ENCODE measurements around the gene LYG1.
"Not testable (repeated sequence)": the region's sequence is repeated elsewhere in the genome, so short reads cannot be mapped to it uniquely, and the experiment has no call there.

Gene LYG1

GRCh38 chr2:99278195-99278765 is 22.7 kb downstream of the LYG1 start:
- not testable (repeated sequence) for DNase-seq (ENCODE audit: insufficient read length, low spot score); FAIRE-seq

DNA sequence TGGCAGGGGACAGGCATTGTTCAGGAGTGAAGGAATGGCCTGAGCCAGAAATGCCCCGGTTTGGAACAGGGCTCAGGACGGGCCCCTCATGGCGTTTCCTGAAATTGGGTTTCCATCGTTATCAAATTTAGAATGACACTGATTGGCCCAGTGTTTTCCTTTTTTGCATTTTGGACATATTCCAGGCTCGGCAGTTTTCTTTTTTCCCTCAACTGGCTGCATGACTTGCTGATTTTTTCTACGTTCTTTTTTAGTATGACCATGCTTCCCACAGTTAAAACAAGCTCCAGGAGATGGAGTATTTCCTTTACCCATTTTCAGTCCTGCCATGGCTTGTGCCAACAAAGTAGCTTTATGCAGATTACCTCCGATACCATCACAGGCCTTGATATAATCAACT is 25.1 kb downstream of the LYG1 start:
- no peak for DNase-seq (ENCODE audit: insufficient read length, low spot score)
- FAIRE-seq = no peak

DNA sequence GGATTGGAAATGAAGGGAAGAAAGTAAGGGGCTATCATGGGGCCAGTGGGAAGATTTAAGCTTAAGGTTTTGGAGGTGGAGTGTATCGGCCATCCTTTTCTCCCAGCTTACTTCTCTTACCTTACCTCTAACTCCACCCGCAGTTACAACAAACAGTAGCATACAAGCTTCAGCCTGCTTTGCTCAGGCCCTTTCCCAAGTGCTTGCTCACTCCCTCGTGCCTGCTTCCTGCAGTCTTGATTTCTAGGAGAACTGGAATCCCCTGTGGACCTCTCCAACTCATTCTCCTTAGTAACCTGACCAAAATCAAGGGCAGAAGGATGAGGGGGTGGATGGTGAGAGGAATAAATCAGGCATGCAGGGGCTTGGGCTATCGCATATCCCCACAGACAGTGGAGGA is 39.8 kb downstream of the LYG1 start:
- FAIRE-seq = no peak

GRCh38 chr2:99260184-99260583 is 40.8 kb downstream of the LYG1 start:
- DNase-seq (ENCODE audit: insufficient read length, low spot score) = no peak
- no peak for FAIRE-seq

More for the DNA sequence above, 39.8 kb downstream of the LYG1 start:
- no peak for DNase-seq (ENCODE audit: insufficient read length, low spot score)

GRCh38 chr2:99259465-99259864 is 41.5 kb downstream of the LYG1 start:
- DNase-seq (ENCODE audit: insufficient read length, low spot score) (no peak), FAIRE-seq (no peak)

DNA sequence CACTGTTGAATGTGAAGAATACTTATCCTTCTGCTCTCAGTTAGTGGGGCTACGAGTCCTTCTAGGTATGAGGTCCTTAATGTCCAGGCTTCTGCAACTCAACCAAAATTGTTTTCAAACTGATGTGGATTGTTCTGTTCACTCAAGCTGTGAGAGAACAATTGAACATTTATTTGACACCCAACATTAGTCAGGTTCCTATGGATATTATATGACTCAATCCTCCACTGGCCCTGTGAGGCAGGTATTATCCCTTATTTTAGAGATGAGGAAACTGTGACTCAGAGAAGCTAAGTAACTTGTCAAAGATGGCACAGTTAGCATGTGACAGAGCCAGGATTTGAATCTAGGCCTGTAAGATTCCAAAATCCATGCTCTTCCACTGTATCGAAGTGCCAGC is 44.3 kb downstream of the LYG1 start:
- DNase-seq (ENCODE audit: insufficient read length, low spot score) = no peak
- FAIRE-seq = no peak

GRCh38 chr2:99255491-99256318 is 45.3 kb downstream of the LYG1 start, which contains the start of gene LYG2:
LYG2 (minus strand) TSS chr2:99255666; CDS start chr2:99254260, 1,406 bp downstream.
- DNase-seq (ENCODE audit: insufficient read length, low spot score) (no peak), FAIRE-seq (peak; percentile 49)

DNA sequence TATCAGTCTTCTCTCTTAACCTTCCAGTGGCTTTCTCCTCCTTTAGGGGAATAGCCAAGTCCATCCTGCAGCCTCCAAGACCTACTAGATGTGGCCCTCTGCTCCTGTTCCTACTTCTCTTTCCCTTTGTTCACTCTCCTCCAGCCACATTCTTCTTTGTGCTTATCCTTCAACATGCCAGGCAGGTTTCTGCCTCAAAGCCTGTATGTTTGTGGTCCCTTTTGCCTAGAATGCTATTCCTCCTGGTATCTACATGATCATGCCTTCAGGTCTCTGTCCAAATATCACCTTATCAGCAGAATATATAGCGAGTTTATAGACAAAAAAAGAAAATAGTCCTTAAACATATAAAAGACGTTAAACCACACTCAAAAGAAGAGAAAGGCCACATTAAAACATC is 51.0 kb downstream of the LYG1 start:
- no peak for DNase-seq (ENCODE audit: insufficient read length, low spot score)
- no peak for FAIRE-seq

DNA sequence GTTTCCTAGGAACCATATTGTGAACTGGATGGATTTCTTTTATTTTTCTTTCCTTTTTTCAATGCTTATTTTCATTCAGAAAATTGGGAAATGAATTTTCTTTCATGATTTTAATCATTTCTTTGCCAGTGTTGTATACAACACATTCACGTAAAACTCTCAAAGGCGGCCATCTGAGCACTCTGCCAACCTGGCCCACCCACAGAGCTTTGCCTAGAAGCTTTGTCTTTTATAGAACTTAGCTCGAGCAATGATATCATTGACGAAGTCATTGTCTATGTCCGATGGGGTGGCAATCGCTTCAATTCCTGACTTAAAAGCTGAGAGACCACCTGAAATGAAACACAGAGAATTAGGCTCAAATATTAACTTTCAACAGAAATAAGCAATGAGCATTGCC is 58.8 kb downstream of the LYG1 start:
- no peak for FAIRE-seq
- no peak for DNase-seq (ENCODE audit: insufficient read length, low spot score)

DNA sequence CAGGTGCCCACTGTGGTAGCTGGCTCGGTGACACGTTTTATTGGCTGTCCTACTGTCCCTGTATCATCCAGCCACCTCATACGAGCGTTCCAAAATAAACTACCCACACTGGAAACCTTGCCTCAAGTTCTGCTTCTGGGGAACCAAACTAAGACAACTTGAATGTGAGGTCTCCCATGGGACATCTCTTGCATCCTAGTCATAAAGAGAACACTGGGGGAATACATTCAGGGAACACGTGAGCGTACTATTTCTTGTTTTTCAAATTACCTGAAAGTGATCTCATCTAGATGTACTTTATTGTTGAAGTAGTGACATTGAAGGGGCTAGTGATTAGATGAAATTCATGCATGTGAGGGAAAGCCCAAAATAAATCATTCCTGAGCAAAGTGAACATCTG is 60.6 kb downstream of the LYG1 start:
- DNase-seq (ENCODE audit: insufficient read length, low spot score) = no peak
- no peak for FAIRE-seq

GRCh38 chr2:99238599-99238998 is 62.4 kb downstream of the LYG1 start:
- FAIRE-seq = no peak

More at GRCh38 chr2:99238599-99238998, 62.4 kb downstream of the LYG1 start:
- DNase-seq (ENCODE audit: insufficient read length, low spot score) = no peak
